ENCODE results near the gene ACSBG1.

Gene ACSBG1

GRCh38 chr15:78234515-78235040 lies at the start of gene ACSBG1:
ACSBG1 (minus strand) TSS chr15:78234565; CDS start chr15:78234501, 64 bp downstream.
- no peak for DNase-seq (ENCODE audit: low spot score)

- no peak for DNase-seq (ENCODE audit: low spot score)
Observed at GRCh38 chr15:78282324-78282723, 48.0 kb upstream of the ACSBG1 start.

GRCh38 chr15:78280319-78281072 lies 46.1 kb upstream of the ACSBG1 start:
- DNase-seq (ENCODE audit: low spot score): no peak

- no peak for DNase-seq (ENCODE audit: low spot score)
Observed at GRCh38 chr15:78276064-78276943, 41.9 kb upstream of the ACSBG1 start.

GRCh38 chr15:78274994-78275393 lies 40.6 kb upstream of the ACSBG1 start:
- no peak for DNase-seq (ENCODE audit: low spot score)

- no peak for DNase-seq (ENCODE audit: low spot score)
Observed at GRCh38 chr15:78272776-78273175, 38.4 kb upstream of the ACSBG1 start.

- DNase-seq (ENCODE audit: low spot score): no peak
Observed at GRCh38 chr15:78272316-78272715, 38.0 kb upstream of the ACSBG1 start.

GRCh38 chr15:78266806-78267205 lies 32.4 kb upstream of the ACSBG1 start:
- no peak for DNase-seq (ENCODE audit: low spot score)

- DNase-seq (ENCODE audit: low spot score): no peak
Observed at GRCh38 chr15:78266229-78266628, 31.9 kb upstream of the ACSBG1 start.

- DNase-seq (ENCODE audit: low spot score): no peak
Observed at GRCh38 chr15:78265752-78266224, 31.4 kb upstream of the ACSBG1 start.

GRCh38 chr15:78265137-78265460 lies 30.7 kb upstream of the ACSBG1 start:
- no peak for DNase-seq (ENCODE audit: low spot score)

- DNase-seq (ENCODE audit: low spot score): peak; percentile 65
Observed at GRCh38 chr15:78264304-78265136, 30.2 kb upstream of the ACSBG1 start, which contains the start of gene DNAJA4. DNAJA4 (plus strand) TSS chr15:78264562; CDS start chr15:78264764, 202 bp downstream.

- DNase-seq (ENCODE audit: low spot score): no peak
Observed at GRCh38 chr15:78263907-78264303, 29.5 kb upstream of the ACSBG1 start.

- no peak for DNase-seq (ENCODE audit: low spot score)
Observed at GRCh38 chr15:78263351-78263781, 29.0 kb upstream of the ACSBG1 start.

- DNase-seq (ENCODE audit: low spot score): no peak
Observed at GRCh38 chr15:78261062-78261461, 26.7 kb upstream of the ACSBG1 start.

GRCh38 chr15:78260489-78260888 lies 26.1 kb upstream of the ACSBG1 start:
- no peak for DNase-seq (ENCODE audit: low spot score)

- no peak for DNase-seq (ENCODE audit: low spot score)
Observed at GRCh38 chr15:78259232-78259631, 24.9 kb upstream of the ACSBG1 start.

- peak; percentile 64 for DNase-seq (ENCODE audit: low spot score)
Observed at GRCh38 chr15:78257681-78258080, 23.3 kb upstream of the ACSBG1 start.

GRCh38 chr15:78256044-78256437 lies 21.7 kb upstream of the ACSBG1 start:
- no peak for DNase-seq (ENCODE audit: low spot score)

GRCh38 chr15:78255421-78256043 lies 21.2 kb upstream of the ACSBG1 start:
- DNase-seq (ENCODE audit: low spot score): no peak

- DNase-seq (ENCODE audit: low spot score): no peak
Observed at GRCh38 chr15:78251136-78251535, 16.8 kb upstream of the ACSBG1 start.
